CMK (cell line): ENCODE data around the gene MINAR1.

Experiments used
- DNase-seq: peaks from one replicate; pipeline ENCODE4 v3.0.0-alpha.2; 2010; ENCODE audit warnings: low read depth

The MINAR1 gene

GRCh38 chr15:79463043-79463780 is 31.1 kb downstream of the MINAR1 start:
- no peak for DNase-seq

- no peak for DNase-seq
Observed at GRCh38 chr15:79463781-79464270, 31.7 kb downstream of the MINAR1 start.

- DNase-seq = no peak
Observed at GRCh38 chr15:79466488-79466887, 34.4 kb downstream of the MINAR1 start.

- no peak for DNase-seq
Observed at GRCh38 chr15:79467865-79468586, 35.9 kb downstream of the MINAR1 start.

GRCh38 chr15:79472446-79472845 is 40.3 kb downstream of the MINAR1 start:
- no peak for DNase-seq

- DNase-seq = no peak
Observed at GRCh38 chr15:79474252-79474651, 42.1 kb downstream of the MINAR1 start.

- no peak for DNase-seq
Observed at GRCh38 chr15:79475306-79475705, 43.2 kb downstream of the MINAR1 start.

- no peak for DNase-seq
Observed at GRCh38 chr15:79478108-79478507, 46.0 kb downstream of the MINAR1 start.

GRCh38 chr15:79479616-79480015 is 47.5 kb downstream of the MINAR1 start:
- DNase-seq = no peak

- no peak for DNase-seq
Observed at GRCh38 chr15:79481793-79482192, 49.7 kb downstream of the MINAR1 start.
